Thoracic aorta (tissue), 2 donors: Measurements from ENCODE around the gene ID2. TPM values are rescaled to one million over a fixed set of nuclear protein-coding genes. Genes with fewer than 3 reads are reported as not detected.

Experiments
- ATAC-seq: fragments of 150-250 bp; one replicate; pipeline ENCODE4 v1.8.0; 2017; ENCODE audit warnings: low read depth; ENCODE audit not compliant: insufficient number of reproducible peaks, low FRiP score
- DNase-seq: peaks from one replicate; pipeline ENCODE4 v3.0.0-alpha.2; 2020; ENCODE audit warnings: low spot score
- H3K27ac ChIP-seq, 2 donors: fragments of 200-600 bp; sonication (generic); 1 replicate in 1 of 2; 2 replicates in 1 of 2; pipeline ENCODE4 v1.5.1; 2016; ENCODE audit warnings: mild to moderate bottlenecking in 2 of 2, moderate library complexity in 2 of 2
- H3K27me3 ChIP-seq: fragments of 200-600 bp; sonication (generic); replicated peaks from 2 replicates; pipeline ENCODE4 v1.6.0; 2016; ENCODE audit warnings: mild to moderate bottlenecking; ENCODE audit not compliant: insufficient read depth
- H3K36me3 ChIP-seq: fragments of 200-600 bp; sonication (generic); one replicate; pipeline ENCODE4 v1.5.1; 2016
- H3K4me1 ChIP-seq, 2 donors: fragments of 200-600 bp; sonication (generic); 1 replicate in 1 of 2; 2 replicates in 1 of 2; pipeline versions ENCODE4 v1.5.1 to v1.6.0; 2016; ENCODE audit warnings: low read depth in 2 of 2, mild to moderate bottlenecking in 1 of 2; ENCODE audit not compliant: control insufficient read depth in 1 of 2
- H3K4me3 ChIP-seq: fragments of 200-600 bp; sonication (generic); 2 replicates; pipeline ENCODE4 v1.5.1; 2016; ENCODE audit warnings: mild to moderate bottlenecking
- H3K9me3 ChIP-seq: fragments of 200-600 bp; sonication (generic); 2 replicates; pipeline ENCODE4 v1.5.1; 2016
- total RNA-seq, 2 donors: library from RNA; depleted of rRNA; stranded (reverse); fragments of >200 nt; gene quantifications; one replicate each; pipeline versions ENCODE4 v1.1.0 to v1.2.3, GENCODE V29; 2016
- TF ChIP-seq, protein P1 (sequence below): fragments of 200-600 bp; sonication (generic); IDR thresholded peaks from one replicate; pipeline ENCODE4 v1.5.1; 2019; ENCODE audit warnings: antibody characterized with exemption

ID2 gene
- total RNA-seq, 2 donors from 2014 or later, result 198 to 486 TPM

GRCh38 chr2:8671802-8672201 is 10.1 kb upstream of the ID2 start:
- peaks cover 3 to 20% of the 10 kb centered on the region in 2 donors for H3K4me1 ChIP-seq
- no peaks in the 10 kb centered on the region for H3K36me3 ChIP-seq
- no peak overlapping the region for H3K27ac ChIP-seq
- H3K27me3 ChIP-seq, result no peaks in the 10 kb centered on the region
- DNase-seq, result no peak
- peaks cover 8% of the 10 kb centered on the region for H3K9me3 ChIP-seq
- no peak for ATAC-seq
- TF ChIP-seq, protein P1, sequence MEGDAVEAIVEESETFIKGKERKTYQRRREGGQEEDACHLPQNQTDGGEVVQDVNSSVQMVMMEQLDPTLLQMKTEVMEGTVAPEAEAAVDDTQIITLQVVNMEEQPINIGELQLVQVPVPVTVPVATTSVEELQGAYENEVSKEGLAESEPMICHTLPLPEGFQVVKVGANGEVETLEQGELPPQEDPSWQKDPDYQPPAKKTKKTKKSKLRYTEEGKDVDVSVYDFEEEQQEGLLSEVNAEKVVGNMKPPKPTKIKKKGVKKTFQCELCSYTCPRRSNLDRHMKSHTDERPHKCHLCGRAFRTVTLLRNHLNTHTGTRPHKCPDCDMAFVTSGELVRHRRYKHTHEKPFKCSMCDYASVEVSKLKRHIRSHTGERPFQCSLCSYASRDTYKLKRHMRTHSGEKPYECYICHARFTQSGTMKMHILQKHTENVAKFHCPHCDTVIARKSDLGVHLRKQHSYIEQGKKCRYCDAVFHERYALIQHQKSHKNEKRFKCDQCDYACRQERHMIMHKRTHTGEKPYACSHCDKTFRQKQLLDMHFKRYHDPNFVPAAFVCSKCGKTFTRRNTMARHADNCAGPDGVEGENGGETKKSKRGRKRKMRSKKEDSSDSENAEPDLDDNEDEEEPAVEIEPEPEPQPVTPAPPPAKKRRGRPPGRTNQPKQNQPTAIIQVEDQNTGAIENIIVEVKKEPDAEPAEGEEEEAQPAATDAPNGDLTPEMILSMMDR, result no peak
- H3K4me3 ChIP-seq, result no peak overlapping the region

GRCh38 chr2:8672940-8673339 is 8.9 kb upstream of the ID2 start:
- no peak overlapping the region for H3K27ac ChIP-seq
- TF ChIP-seq, protein P1, result no peak
- no peak overlapping the region for H3K4me3 ChIP-seq
- H3K36me3 ChIP-seq, result no peaks in the 10 kb centered on the region
- ATAC-seq, result no peak
- no peak for DNase-seq
- H3K27me3 ChIP-seq, result no peaks in the 10 kb centered on the region
- H3K9me3 ChIP-seq, result peaks cover 8% of the 10 kb centered on the region
- H3K4me1 ChIP-seq, result peaks cover 3 to 20% of the 10 kb centered on the region in 2 donors

DNA sequence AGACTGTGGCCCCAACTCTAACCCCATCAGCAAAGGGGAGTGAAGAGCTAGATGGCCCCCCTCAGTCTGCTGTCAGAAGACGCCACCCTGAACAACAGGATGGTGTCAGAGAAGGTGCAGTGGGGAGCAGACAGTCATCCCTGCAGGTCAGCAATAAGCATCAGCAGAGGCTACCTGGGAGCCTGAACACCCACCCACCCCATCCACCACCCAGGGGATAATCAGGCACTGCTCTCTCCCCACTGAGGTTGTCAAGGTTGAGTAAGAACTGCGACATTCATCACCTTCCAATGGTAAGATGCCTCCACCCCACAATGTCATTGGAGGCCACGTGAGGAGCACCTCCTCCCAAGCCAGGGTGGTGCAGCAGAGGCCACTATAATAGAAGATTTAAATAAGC is 8.5 kb upstream of the ID2 start:
- Histone ChIP-seq H3K9me3 (peaks cover 8% of the 10 kb centered on the region), H3K27ac (no peak overlapping the region), H3K4me1 (peaks cover 3 to 20% of the 10 kb centered on the region in 2 donors), H3K36me3 (no peaks in the 10 kb centered on the region), H3K4me3 (no peak overlapping the region), H3K27me3 (no peaks in the 10 kb centered on the region)
- ATAC-seq (no peak), DNase-seq (no peak)
- TF ChIP-seq, protein P1, result no peak

DNA sequence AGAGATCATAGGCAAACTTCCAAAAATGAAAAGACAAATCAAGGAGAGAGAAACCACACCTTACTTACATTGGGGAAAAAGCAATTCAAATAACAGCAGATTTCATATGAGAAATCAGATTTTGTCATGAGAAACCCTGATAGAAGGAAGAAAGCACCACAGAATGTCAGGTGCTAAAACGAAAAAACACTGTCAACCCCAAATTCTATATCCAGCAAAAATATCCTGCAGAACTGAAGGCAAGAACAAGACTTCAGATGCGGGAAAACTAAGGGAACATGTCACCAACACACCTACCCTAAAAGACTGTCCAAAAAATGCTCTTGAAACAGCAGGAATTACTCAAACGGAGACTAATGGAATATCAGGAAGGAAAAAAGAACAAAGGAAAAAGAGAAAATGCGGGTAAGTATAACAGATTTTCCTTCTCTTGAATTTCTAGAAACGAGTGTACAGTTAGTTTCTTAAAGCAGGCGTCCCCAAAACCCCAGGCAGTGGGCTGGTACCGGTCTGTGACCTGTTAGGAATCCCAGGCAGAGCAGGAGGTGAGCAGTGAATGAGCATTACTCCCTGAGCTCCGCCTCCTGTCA is 7.3 kb upstream of the ID2 start:
- peaks cover 8% of the 10 kb centered on the region for H3K9me3 ChIP-seq
- no peak for ATAC-seq
- no peak for DNase-seq
- H3K27me3 ChIP-seq, result no peaks in the 10 kb centered on the region
- TF ChIP-seq, protein P1, result no peak
- H3K36me3 ChIP-seq, result no peaks in the 10 kb centered on the region
- no peak overlapping the region for H3K4me3 ChIP-seq
- H3K27ac ChIP-seq, result no peak overlapping the region
- H3K4me1 ChIP-seq, result peaks cover 0 to 11% of the 10 kb centered on the region in 2 donors

DNA sequence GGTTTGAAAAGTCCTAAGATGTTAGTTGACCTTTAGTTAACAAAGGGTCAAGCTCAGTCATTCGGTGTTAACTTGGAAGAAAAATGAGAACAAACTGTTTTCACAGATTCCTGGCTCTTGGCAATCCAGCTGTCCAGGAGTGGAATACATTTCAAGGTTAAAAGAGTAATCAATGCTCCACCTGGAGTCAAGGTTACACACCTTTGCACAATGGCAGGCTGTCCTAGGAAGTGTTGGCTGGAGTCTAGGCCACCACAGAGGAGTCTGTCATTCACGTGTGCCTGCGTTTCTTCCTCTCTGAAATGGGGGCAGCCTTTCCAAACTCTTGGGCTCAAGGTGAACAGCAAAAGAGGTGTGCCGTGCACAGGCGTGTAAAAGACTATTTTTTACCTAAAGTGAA is 6.3 kb upstream of the ID2 start:
- no peak for ATAC-seq
- H3K4me3 ChIP-seq, result no peak overlapping the region
- H3K36me3 ChIP-seq, result no peaks in the 10 kb centered on the region
- no peaks in the 10 kb centered on the region for H3K27me3 ChIP-seq
- H3K9me3 ChIP-seq, result peaks cover 8% of the 10 kb centered on the region
- peak overlapping the region; percentile 93 to 96 for H3K27ac ChIP-seq
- peaks cover 4 to 18% of the 10 kb centered on the region in 2 donors for H3K4me1 ChIP-seq
- TF ChIP-seq, protein P1, result no peak
- DNase-seq, result no peak
